Endothelial cell (in vitro differentiated cells): ENCODE results near the gene PPP1R9B. TPM values are rescaled to one million over a fixed set of nuclear protein-coding genes. Genes with fewer than 3 reads are reported as not detected.

Experiments used
- DNase-seq: peaks from one replicate; pipeline ENCODE4 v3.0.0; 2021; ENCODE audit warnings: low spot score
- H3K27ac Mint-ChIP-seq: one replicate; pipeline ENCODE4 v1.8.0; 2021; ENCODE audit warnings: mixed read lengths, inconsistent platforms; ENCODE audit not compliant: unreplicated experiment
- H3K27me3 Mint-ChIP-seq: one replicate; pipeline ENCODE4 v1.8.0; 2021; ENCODE audit warnings: mild to moderate bottlenecking, moderate library complexity, mixed read lengths, inconsistent platforms; ENCODE audit not compliant: unreplicated experiment
- H3K36me3 Mint-ChIP-seq: one replicate; pipeline ENCODE4 v1.8.0; 2021; ENCODE audit warnings: mild to moderate bottlenecking, low read depth, mixed read lengths, inconsistent platforms; ENCODE audit not compliant: unreplicated experiment
- H3K4me1 Mint-ChIP-seq: one replicate; pipeline ENCODE4 v1.8.0; 2021; ENCODE audit warnings: mild to moderate bottlenecking, mixed read lengths, inconsistent platforms; ENCODE audit not compliant: unreplicated experiment
- H3K4me3 Mint-ChIP-seq: one replicate; pipeline ENCODE4 v1.8.0; 2021; ENCODE audit warnings: mild to moderate bottlenecking, mixed read lengths, inconsistent platforms; ENCODE audit not compliant: unreplicated experiment
- H3K9me3 Mint-ChIP-seq: one replicate; pipeline ENCODE4 v1.8.0; 2021; ENCODE audit warnings: mixed read lengths, inconsistent platforms; ENCODE audit not compliant: unreplicated experiment
- total RNA-seq: library from RNA; stranded (reverse); fragmentation: NEBNext Ultra II Directional; extraction: Animal tissue kit (Norgen Biotek cat#: 25700); gene quantifications from one replicate; pipeline ENCODE4 v1.2.1, GENCODE V29; 2021; ENCODE audit not compliant: unreplicated experiment
- TF ChIP-seq, protein P1 (sequence below): fragments of 200-600 bp; sonication (generic); IDR thresholded peaks from one replicate; pipeline ENCODE4 v1.5.0; 2021; ENCODE audit warnings: antibody characterized with exemption; ENCODE audit not compliant: unreplicated experiment

The PPP1R9B gene
- total RNA-seq, 1 donor from 2014 or later, result 101 TPM

DNA sequence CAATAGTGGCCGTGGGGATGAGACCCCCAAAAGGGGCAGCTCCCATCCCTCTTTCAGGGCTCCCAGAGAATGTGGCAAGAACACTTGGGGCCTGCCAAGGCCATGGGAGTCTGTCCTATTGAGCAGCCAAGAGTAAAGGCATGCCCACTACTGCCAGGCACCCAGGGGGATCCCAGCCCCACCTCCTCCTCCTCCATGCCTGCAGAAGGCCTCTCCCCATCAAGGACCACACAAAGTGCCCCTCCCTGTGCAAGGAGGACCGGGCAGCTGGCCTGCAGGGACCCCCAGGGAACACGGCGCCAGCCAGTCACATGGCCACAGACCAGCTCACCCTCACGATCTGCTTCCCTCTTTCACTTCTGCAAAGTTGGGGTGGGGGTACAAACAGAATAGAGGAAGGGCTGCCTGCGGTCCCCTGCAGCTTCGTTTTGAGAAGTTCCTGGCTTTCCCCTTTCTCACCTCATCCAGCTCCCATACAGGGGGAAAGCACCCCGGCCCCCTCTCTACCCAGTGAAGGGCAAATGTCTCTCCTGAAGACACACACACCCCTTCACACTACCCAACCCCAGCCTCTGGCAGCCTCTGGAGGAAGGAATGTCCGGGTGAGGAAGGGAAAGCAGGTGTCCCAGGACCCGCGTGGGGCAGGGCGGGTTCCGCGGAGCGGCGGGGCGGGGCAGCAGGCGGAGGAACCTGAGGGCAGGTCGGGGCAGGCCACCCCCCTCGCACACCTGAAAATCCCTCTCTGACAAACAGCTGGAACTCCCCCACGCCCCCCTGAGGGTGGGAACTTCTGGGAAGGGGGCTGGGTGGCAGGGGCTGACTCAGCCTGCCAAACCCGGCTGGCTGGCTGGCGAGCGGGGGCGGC, 2.0 kb downstream of the PPP1R9B start:
- Mint-ChIP-seq H3K27me3 (peaks cover 20% of the 10 kb centered on the region), H3K27ac (no peak overlapping the region), H3K9me3 (no peaks in the 10 kb centered on the region), H3K4me3 (peak overlapping the region; percentile 91), H3K36me3 (peaks cover 18% of the 10 kb centered on the region), H3K4me1 (peaks cover 51% of the 10 kb centered on the region)
- TF ChIP-seq, protein P1, sequence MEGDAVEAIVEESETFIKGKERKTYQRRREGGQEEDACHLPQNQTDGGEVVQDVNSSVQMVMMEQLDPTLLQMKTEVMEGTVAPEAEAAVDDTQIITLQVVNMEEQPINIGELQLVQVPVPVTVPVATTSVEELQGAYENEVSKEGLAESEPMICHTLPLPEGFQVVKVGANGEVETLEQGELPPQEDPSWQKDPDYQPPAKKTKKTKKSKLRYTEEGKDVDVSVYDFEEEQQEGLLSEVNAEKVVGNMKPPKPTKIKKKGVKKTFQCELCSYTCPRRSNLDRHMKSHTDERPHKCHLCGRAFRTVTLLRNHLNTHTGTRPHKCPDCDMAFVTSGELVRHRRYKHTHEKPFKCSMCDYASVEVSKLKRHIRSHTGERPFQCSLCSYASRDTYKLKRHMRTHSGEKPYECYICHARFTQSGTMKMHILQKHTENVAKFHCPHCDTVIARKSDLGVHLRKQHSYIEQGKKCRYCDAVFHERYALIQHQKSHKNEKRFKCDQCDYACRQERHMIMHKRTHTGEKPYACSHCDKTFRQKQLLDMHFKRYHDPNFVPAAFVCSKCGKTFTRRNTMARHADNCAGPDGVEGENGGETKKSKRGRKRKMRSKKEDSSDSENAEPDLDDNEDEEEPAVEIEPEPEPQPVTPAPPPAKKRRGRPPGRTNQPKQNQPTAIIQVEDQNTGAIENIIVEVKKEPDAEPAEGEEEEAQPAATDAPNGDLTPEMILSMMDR, result no peak
- peak; percentile 33 for DNase-seq

- H3K4me3 Mint-ChIP-seq, result peak overlapping the region; percentile 91
- H3K4me1 Mint-ChIP-seq, result peaks cover 57% of the 10 kb centered on the region
- H3K27me3 Mint-ChIP-seq, result peaks cover 23% of the 10 kb centered on the region
- H3K36me3 Mint-ChIP-seq, result peaks cover 24% of the 10 kb centered on the region
- peak overlapping the region; percentile 88 for H3K27ac Mint-ChIP-seq
- no peaks in the 10 kb centered on the region for H3K9me3 Mint-ChIP-seq
- no peak for DNase-seq
- TF ChIP-seq, protein P1, result no peak
These were observed 2.6 kb downstream of the PPP1R9B start for GRCh38 chr17:50147841-50148225.

DNA sequence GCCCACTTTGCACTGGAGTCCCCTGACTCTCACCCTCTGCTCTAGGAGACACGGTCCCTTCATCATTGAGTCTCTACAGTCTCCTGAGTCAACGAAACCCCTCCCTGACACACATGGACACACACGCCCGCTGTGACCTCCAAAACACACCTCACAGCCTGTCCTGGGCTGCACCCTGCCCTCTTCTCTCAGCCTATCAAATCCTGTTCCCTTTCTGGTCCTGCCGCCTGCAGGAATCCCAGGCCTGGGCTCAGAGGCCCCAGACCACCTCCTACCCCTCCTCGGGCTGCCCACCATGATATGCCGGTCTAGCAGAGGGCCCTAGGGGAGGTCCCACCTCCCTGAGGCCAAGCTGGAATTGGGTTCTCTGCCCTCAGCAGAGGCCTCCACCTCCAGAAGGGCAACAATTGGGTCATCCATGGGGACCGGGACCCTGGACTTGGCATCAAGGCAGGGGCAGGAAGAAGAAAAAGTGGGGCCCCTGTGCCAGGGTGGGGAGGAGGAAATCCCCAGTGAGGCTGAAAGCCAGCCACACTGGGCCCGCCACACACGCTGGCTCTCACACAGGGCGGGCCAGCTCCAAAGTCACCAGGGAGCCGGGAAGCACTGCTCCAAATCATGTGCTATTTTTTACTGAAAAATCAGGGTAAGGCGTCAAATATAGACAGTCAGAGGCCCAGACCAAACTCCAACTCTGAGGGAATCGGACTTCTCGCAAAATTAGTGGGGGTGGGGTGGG, 3.4 kb downstream of the PPP1R9B start:
- H3K27me3 Mint-ChIP-seq, result peaks cover 23% of the 10 kb centered on the region
- TF ChIP-seq, protein P1, result no peak
- peaks cover 30% of the 10 kb centered on the region for H3K36me3 Mint-ChIP-seq
- DNase-seq, result no peak
- no peaks in the 10 kb centered on the region for H3K9me3 Mint-ChIP-seq
- peak overlapping the region; percentile 88 for H3K27ac Mint-ChIP-seq
- H3K4me3 Mint-ChIP-seq, result peak overlapping the region; percentile 91
- peaks cover 58% of the 10 kb centered on the region for H3K4me1 Mint-ChIP-seq

DNA sequence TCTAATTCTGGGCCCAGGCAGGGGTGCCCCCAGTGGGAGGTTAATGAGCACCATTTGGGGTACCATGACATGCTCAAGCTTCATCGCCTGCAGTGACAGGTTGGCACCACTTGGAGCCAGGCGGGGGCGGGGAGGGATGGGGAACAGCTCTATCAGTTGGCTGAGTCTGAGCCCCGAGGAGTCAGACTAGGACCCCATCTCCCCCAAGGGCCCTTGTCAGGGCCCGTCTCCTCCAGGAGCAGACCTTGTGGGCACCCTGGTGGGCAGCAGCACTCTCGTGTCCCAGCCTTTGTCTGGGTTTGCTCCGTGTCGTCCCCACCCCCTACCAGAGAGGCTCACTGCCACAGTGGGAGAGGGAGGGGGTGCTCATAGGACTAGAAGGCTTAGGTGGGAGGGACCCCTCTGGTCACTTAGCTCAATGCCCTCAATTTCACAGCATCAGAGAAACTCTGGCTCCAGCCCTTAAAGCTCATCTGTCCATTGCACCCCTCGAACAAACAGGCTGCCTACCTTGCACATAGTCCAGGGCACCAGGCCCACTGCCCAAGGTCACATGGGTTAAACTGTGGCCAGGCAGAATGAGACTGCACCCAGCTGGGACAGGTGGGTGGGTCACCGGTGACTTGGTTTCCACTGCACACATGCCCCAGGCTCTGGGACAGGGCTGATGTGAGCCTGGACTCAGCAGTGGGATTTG, 4.1 kb downstream of the PPP1R9B start:
- TF ChIP-seq, protein P1, result no peak
- H3K27ac Mint-ChIP-seq, result peak overlapping the region; percentile 3
- DNase-seq, result no peak
- peaks cover 36% of the 10 kb centered on the region for H3K36me3 Mint-ChIP-seq
- H3K9me3 Mint-ChIP-seq, result no peaks in the 10 kb centered on the region
- H3K27me3 Mint-ChIP-seq, result peaks cover 23% of the 10 kb centered on the region
- peaks cover 65% of the 10 kb centered on the region for H3K4me1 Mint-ChIP-seq
- peak overlapping the region; percentile 91 for H3K4me3 Mint-ChIP-seq
